ENCODE results near the gene YIF1A.

The YIF1A gene

DNA sequence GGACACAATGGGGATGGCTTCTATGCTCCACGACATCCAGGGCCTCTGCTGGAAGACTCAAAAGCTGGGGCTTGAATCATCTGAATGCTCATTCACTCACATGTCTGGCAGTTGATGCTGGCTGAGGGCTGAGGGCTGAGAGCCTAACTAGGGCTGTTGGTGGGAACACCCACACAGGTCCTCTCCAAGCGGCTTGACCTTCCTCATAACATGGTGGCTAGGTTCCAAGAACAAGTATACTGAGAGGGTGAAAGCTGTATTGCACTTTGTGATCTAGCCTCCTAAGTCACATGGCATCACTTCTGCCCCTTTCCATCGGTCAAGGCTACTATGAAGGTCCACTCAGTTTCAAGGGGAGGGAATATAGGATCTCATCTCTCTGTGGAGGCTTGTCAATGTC, 10.2 kb upstream of the YIF1A start:
- no peak for DNase-seq (ENCODE audit: low read depth)
- H3K4me3 ChIP-seq (ENCODE audit: low read depth, low read length): no peak overlapping the region
- TF ChIP-seq CTCF (IDR thresholded peaks at IDR 0.05; ENCODE audit: insufficient read depth, low read depth, low read length, missing control alignments): no peak

GRCh38 chr11:66297610-66298009, 8.7 kb upstream of the YIF1A start:
- no peak for TF ChIP-seq CTCF (IDR thresholded peaks at IDR 0.05; ENCODE audit: insufficient read depth, low read depth, low read length, missing control alignments)
- no peak overlapping the region for H3K4me3 ChIP-seq (ENCODE audit: low read depth, low read length)

DNA sequence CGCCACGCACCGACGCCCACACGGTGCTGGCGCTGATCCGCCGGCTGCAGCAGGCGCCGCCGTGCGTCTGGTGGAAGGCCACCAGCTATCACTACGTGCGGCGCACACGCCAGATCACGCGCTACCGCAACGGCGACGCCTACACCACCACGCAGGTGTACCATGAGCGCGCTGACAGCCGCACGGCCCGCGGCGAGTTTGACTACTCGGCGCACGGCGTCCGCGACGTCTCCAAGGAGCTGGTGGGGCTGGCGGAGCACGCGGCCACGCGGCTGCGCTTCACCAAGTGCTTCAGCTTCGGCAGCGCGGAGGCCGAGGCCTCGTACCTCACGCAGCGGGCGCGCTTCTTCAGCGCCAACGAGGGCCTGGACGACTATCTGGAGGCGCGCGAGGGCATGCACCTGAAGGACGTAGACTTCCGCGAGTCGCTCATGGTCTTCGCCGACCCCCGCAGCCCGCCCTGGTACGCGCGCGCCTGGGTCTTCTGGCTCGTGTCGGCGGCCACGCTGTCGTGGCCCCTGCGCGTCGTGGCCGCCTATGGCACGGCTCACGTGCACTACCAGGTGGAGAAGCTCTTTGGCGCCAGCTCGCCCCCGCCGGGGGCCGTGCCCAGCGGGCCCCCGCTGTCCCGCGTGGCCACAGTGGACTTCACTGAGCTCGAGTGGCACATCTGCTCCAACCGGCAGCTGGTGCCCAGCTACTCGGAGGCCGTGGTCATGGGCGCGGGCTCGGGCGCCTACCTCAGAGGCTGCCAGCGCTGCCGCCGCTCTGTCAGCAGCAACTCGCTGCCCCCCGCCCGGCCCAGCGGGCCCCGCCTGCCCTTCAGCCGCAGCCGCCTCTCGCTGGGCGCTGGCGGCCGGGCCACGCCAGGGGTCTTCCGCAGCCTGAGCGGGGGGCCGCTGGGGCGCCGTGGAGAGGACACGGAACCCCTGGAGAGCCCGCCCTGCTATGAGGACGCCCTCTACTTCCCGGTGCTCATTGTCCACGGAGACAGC, 6.0 kb upstream of the YIF1A start:
- DNase-seq (ENCODE audit: low read depth): no peak
- no peak overlapping the region for H3K4me3 ChIP-seq (ENCODE audit: low read depth, low read length)
- TF ChIP-seq CTCF (IDR thresholded peaks at IDR 0.05; ENCODE audit: insufficient read depth, low read depth, low read length, missing control alignments): no peak

More at GRCh38 chr11:66297610-66298009, 8.7 kb upstream of the YIF1A start:
- no peak for DNase-seq (ENCODE audit: low read depth)

DNA sequence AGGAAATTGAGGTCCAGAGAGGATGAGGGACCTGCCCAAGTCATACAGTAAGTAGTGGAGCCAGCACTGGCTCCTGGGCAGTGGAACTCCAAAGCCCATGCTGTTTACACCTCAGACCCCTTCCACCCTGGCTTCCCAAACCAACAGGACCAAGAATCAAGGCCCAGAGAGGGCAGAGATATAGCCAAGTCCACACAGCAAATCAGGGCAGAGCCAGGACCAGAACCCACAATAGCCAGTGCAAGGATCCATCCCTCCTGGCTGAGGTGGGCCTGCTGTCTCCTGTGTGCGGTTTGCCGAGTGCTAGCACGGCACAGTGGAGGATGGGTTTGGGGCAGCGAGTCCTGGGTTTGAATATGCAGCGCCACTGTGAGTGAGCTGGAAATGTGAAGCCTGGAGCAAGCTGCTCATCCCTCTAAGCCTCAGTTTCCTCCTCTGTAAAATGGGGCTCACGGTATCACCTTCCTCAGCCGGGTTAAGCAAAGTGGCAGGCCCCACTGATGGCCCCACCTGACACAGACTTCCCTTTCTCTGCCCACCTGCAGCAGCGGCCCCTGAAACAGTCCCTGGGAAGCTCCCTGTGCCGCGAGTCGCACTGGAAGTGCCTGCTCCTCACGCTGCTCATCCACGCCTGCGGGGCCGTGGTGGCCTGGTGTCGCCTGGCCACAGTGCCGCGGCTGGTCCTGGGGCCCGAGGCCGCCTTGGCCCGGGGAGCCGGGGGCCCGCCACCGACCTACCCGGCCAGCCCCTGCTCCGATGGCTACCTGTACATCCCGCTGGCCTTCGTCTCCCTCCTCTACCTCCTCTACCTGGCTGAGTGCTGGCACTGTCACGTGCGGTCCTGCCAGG, 5.1 kb upstream of the YIF1A start:
- TF ChIP-seq CTCF (IDR thresholded peaks at IDR 0.05; ENCODE audit: insufficient read depth, low read depth, low read length, missing control alignments): no peak
- H3K4me3 ChIP-seq (ENCODE audit: low read depth, low read length): no peak overlapping the region

DNA sequence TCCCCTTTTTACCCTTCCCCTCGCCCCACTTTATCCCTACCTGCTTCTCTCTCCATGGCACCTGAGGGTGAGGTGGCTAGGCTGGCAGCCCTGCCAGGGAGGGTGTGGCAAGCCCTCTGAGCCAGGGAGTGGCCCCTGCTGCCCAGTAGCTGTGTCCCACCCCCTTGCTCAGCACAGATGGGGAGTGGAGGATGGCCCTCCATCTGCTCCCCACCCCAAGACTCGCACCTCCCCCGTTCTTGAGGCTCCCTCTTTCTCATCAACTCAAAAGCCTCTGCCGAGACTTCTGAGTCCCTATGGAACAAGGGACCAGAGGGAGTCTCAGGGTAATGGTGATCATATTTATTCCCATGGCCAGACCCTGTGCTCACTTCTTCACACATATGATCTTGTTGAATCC, 4.4 kb upstream of the YIF1A start:
- no peak for TF ChIP-seq CTCF (IDR thresholded peaks at IDR 0.05; ENCODE audit: insufficient read depth, low read depth, low read length, missing control alignments)

More for the DNA sequence above, 5.1 kb upstream of the YIF1A start:
- DNase-seq (ENCODE audit: low read depth): no peak

GRCh38 chr11:66292543-66293332, 3.8 kb upstream of the YIF1A start:
- no peak overlapping the region for H3K4me3 ChIP-seq (ENCODE audit: low read depth, low read length)

More for the DNA sequence above, 4.4 kb upstream of the YIF1A start:
- H3K4me3 ChIP-seq (ENCODE audit: low read depth, low read length): no peak overlapping the region
- no peak for DNase-seq (ENCODE audit: low read depth)

More at GRCh38 chr11:66292543-66293332, 3.8 kb upstream of the YIF1A start:
- TF ChIP-seq CTCF (IDR thresholded peaks at IDR 0.05; ENCODE audit: insufficient read depth, low read depth, low read length, missing control alignments): no peak
- DNase-seq (ENCODE audit: low read depth): no peak
